Testis (tissue), 2 donors: ENCODE data around the gene HOXB3.

Source experiments
- CTCF ChIP-seq, 3 experiments: fragments of 450-650 bp in 2 of 3; fragments of 200-600 bp in 1 of 3; sonication (generic) in 1 of 3; IDR thresholded peaks; one replicate each; pipeline ENCODE4 v1.5.1; 2016 to 2019; ENCODE audit warnings: antibody characterized with exemption in 3 of 3, mild to moderate bottlenecking in 2 of 3, moderate library complexity in 1 of 3
- POLR2A ChIP-seq: fragments of 450-650 bp; IDR thresholded peaks from one replicate; pipeline ENCODE4 v1.6.1; 2017; ENCODE audit warnings: antibody characterized with exemption, mild to moderate bottlenecking, moderate library complexity

GRCh38 chr17:48527547-48527932 is 62.5 kb downstream of the HOXB3 start:
- TF ChIP-seq POLR2A: no peak
- TF ChIP-seq CTCF (IDR thresholded peaks at IDR 0.05): no peak
